ENCODE data around the gene GAGE12J.

DNA sequence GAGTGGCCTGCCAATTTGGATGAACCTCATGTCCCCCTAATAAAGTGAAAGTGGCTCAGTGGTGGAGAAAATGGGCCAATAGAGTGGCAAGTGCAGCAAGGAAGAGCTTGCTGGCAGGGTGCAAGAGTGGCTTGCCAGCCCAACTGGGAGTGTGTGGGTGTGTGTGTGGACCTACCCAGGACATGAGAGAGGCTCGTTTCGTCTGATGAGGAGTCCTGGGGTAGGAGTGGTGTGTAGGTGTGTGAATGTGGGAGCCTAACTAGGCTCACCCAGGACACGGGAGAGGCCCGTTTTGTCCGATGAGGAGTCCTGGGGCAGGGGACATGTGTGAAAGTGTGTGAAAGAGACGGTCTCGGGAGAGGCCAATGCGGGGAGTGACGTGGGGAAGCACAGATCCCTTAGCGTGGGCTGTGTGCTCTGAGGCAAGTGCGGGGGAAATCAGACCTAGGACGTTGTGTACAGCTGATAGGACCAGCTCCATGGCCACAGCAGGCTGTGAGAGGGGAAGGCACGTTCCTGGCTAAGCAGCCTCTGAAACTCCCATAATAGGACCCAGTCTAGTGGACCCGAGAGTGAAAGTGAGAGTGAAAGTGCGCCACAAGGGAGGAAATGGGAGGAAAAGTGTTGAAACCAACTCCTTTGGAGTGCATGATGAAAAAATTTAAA is 13.1 kb upstream of the GAGE12J start:
- TF ChIP-seq, protein P1, sequence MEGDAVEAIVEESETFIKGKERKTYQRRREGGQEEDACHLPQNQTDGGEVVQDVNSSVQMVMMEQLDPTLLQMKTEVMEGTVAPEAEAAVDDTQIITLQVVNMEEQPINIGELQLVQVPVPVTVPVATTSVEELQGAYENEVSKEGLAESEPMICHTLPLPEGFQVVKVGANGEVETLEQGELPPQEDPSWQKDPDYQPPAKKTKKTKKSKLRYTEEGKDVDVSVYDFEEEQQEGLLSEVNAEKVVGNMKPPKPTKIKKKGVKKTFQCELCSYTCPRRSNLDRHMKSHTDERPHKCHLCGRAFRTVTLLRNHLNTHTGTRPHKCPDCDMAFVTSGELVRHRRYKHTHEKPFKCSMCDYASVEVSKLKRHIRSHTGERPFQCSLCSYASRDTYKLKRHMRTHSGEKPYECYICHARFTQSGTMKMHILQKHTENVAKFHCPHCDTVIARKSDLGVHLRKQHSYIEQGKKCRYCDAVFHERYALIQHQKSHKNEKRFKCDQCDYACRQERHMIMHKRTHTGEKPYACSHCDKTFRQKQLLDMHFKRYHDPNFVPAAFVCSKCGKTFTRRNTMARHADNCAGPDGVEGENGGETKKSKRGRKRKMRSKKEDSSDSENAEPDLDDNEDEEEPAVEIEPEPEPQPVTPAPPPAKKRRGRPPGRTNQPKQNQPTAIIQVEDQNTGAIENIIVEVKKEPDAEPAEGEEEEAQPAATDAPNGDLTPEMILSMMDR (IDR thresholded peaks at IDR 0.05; ENCODE audit: low read depth, low read length, poor library complexity, severe bottlenecking), result no peak
- TF ChIP-seq EZH2phosphoT487 (IDR thresholded peaks at IDR 0.05; ENCODE audit: borderline replicate concordance, low read length), result no peak
